SK-N-SH (cell line): ENCODE results near the gene ARHGEF17. TPM values are rescaled to one million over a fixed set of nuclear protein-coding genes. Genes with fewer than 3 reads are reported as not detected.

Experiments used
- CTCF ChIA-PET: fragments of 300-600, 350-600 bp; formaldehyde crosslinking; extraction: SDS; loops from one replicate; lab custom pipeline; 2021; lab: Yijun Ruan, JAX
- POLR2A ChIA-PET: fragments of 350-600 bp; sonication (Branson Sonifier 250); formaldehyde crosslinking; extraction: SDS; loops from one replicate; lab custom pipeline; 2020; ENCODE audit warnings: antibody characterized with exemption, inconsistent platforms; lab: Yijun Ruan, JAX
- DNase-seq: peaks from one replicate; pipeline ENCODE4 v3.0.0; 2012
- H2AFZ ChIP-seq: fragments of 200-600 bp; sonication (generic); 2 replicates; pipeline ENCODE4 v1.8.1; 2016; ENCODE audit warnings: antibody characterized with exemption, mild to moderate bottlenecking, low read depth
- H3F3A ChIP-seq: fragments of 200-600 bp; sonication (generic); replicated peaks from 2 replicates; pipeline ENCODE3; 2016; ENCODE audit warnings: antibody characterized with exemption, mild to moderate bottlenecking; ENCODE audit not compliant: insufficient read depth
- H3K27ac ChIP-seq, 2 experiments: fragments of 200-500 bp in 1 of 2; fragments of 200-600 bp in 1 of 2; sonication (Bioruptor generic) in 1 of 2; sonication (generic), shearing (Covaris generic) in 1 of 2; 2 replicates each; pipeline versions ENCODE4 v1.5.1 to v1.6.1; 2014 to 2016; ENCODE audit warnings: low read depth in 2 of 2, inconsistent platforms in 1 of 2, low read length in 1 of 2, mild to moderate bottlenecking in 1 of 2, mixed read lengths in 1 of 2
- H3K27me3 ChIP-seq: fragments of 200-600 bp; sonication (generic), shearing (Covaris generic); 2 replicates; pipeline ENCODE4 v1.6.1; 2016; ENCODE audit warnings: mixed run types; ENCODE audit not compliant: insufficient read depth
- H3K36me3 ChIP-seq, 2 experiments: fragments of 200-500 bp in 1 of 2; fragments of 200-600 bp in 1 of 2; sonication (Bioruptor generic) in 1 of 2; sonication (generic) in 1 of 2; replicated peaks in 1 of 2; 2 replicates each; pipeline versions ENCODE3 to v1.5.1; 2014 to 2016; ENCODE audit warnings: low read length in 1 of 2, mild to moderate bottlenecking in 1 of 2; ENCODE audit not compliant: insufficient read depth in 2 of 2, control insufficient read depth in 1 of 2
- H3K4me1 ChIP-seq, 2 experiments: fragments of 200-500 bp in 1 of 2; fragments of 200-600 bp in 1 of 2; sonication (Bioruptor generic) in 1 of 2; sonication (generic), shearing (Covaris generic) in 1 of 2; 2 replicates each; pipeline versions ENCODE4 v1.5.1 to v1.6.1; 2014 to 2016; ENCODE audit warnings: low read depth in 1 of 2, low read length in 1 of 2, mixed run types in 1 of 2; ENCODE audit not compliant: insufficient read depth in 2 of 2, control insufficient read depth in 1 of 2
- H3K4me2 ChIP-seq: fragments of 200-600 bp; sonication (generic), shearing (Covaris generic); 2 replicates; pipeline ENCODE4 v1.6.1; 2017; ENCODE audit warnings: mixed run types
- H3K4me3 ChIP-seq, 2 experiments: fragments of 200-500 bp in 1 of 2; fragments of 200-600 bp in 1 of 2; sonication (Bioruptor generic) in 1 of 2; sonication (generic), shearing (Covaris generic) in 1 of 2; 2 replicates each; pipeline versions ENCODE4 v1.5.1 to v1.8.1; 2014 to 2016; ENCODE audit warnings: low read depth in 2 of 2, inconsistent platforms in 1 of 2, low read length in 1 of 2, mild to moderate bottlenecking in 1 of 2, mixed read lengths in 1 of 2, moderate library complexity in 1 of 2
- H3K79me2 ChIP-seq: fragments of 200-600 bp; sonication (generic); 2 replicates; pipeline ENCODE4 v1.8.1; 2017; ENCODE audit warnings: mild to moderate bottlenecking; ENCODE audit not compliant: insufficient read depth
- H3K9ac ChIP-seq: fragments of 200-600 bp; sonication (generic); 2 replicates; pipeline ENCODE4 v1.6.1; 2017; ENCODE audit warnings: mixed run types
- H3K9me2 ChIP-seq: fragments of 200-600 bp; sonication (generic); 2 replicates; pipeline ENCODE4 v1.6.1; 2017; ENCODE audit warnings: mixed run types
- H3K9me3 ChIP-seq: fragments of 200-600 bp; sonication (generic); 2 replicates; pipeline ENCODE4 v1.6.1; 2017; ENCODE audit warnings: mixed run types, mild to moderate bottlenecking, moderate library complexity
- H4K20me1 ChIP-seq: fragments of 200-600 bp; sonication (generic); 2 replicates; pipeline ENCODE4 v1.6.1; 2017; ENCODE audit warnings: mild to moderate bottlenecking, mixed run types; ENCODE audit not compliant: insufficient read depth
- EP300 ChIP-seq, 2 experiments: IDR thresholded peaks; 2 replicates each; pipeline versions ENCODE4 v1.4.0 to v1.6.1; 2012; ENCODE audit warnings: borderline replicate concordance in 1 of 2, low read depth in 1 of 2, low read length in 1 of 2
- EZH2phosphoT487 ChIP-seq: fragments of 200-600 bp; sonication (generic); IDR thresholded peaks from 2 replicates; pipeline ENCODE4 v1.6.1; 2017; ENCODE audit warnings: low read depth, mixed run types, mild to moderate bottlenecking, antibody characterized with exemption, moderate library complexity, borderline replicate concordance
- FOSL2 ChIP-seq: IDR thresholded peaks from 2 replicates; pipeline ENCODE4 v1.4.0; 2012; ENCODE audit warnings: low read depth, mild to moderate bottlenecking, moderate library complexity, borderline replicate concordance
- FOXM1 ChIP-seq: IDR thresholded peaks from 2 replicates; pipeline ENCODE4 v1.4.0; 2012; ENCODE audit warnings: low read depth, mild to moderate bottlenecking
- GATA2 ChIP-seq: sonication (generic); formaldehyde crosslinking; IDR thresholded peaks from 2 replicates; pipeline ENCODE4 v1.5.0; 2020; ENCODE audit warnings: mild to moderate bottlenecking, missing genetic modification reagents
- JUND ChIP-seq: IDR thresholded peaks from 2 replicates; pipeline ENCODE4 v1.4.0; 2012
- MEF2A ChIP-seq: IDR thresholded peaks from 2 replicates; pipeline ENCODE4 v1.4.0; 2012; ENCODE audit warnings: low read depth, borderline replicate concordance
- NFIC ChIP-seq: IDR thresholded peaks from 2 replicates; pipeline ENCODE4 v1.4.0; 2012; ENCODE audit warnings: borderline replicate concordance
- POLR2AphosphoS5 ChIP-seq: IDR thresholded peaks from 2 replicates; pipeline ENCODE4 v1.6.1; 2012; ENCODE audit warnings: low read depth, low read length
- RFX5 ChIP-seq: IDR thresholded peaks from 2 replicates; pipeline ENCODE4 v1.6.1; 2012; ENCODE audit warnings: mild to moderate bottlenecking, improper control_type of control experiment, low read length
- RXRA ChIP-seq: IDR thresholded peaks from 2 replicates; pipeline ENCODE4 v1.4.0; 2012; ENCODE audit warnings: low read depth, mild to moderate bottlenecking, borderline replicate concordance
- SIN3A ChIP-seq: IDR thresholded peaks from 2 replicates; pipeline ENCODE4 v1.6.1; 2012; ENCODE audit warnings: low read depth, mild to moderate bottlenecking, low read length, moderate library complexity, borderline replicate concordance
- SMC3 ChIP-seq: IDR thresholded peaks from 2 replicates; pipeline ENCODE4 v1.6.1; 2012; ENCODE audit warnings: low read depth, low read length, improper control_type of control experiment
- TEAD4 ChIP-seq: IDR thresholded peaks from 2 replicates; pipeline ENCODE4 v1.4.0; 2012; ENCODE audit warnings: mild to moderate bottlenecking, borderline replicate concordance; ENCODE audit not compliant: insufficient read depth
- YY1 ChIP-seq: IDR thresholded peaks from 2 replicates; pipeline ENCODE4 v1.4.0; 2012; ENCODE audit warnings: low read depth, mild to moderate bottlenecking
- WGBS: methylation state at CpG from one replicate; pipeline ENCODE4 v1.1.6; 2017; ENCODE audit warnings: low lambda C conversion rate; 5-methylcytosine and 5-hydroxymethylcytosine counted together
- polyA plus RNA-seq, 3 experiments: library from polyadenylated mRNA; depleted of rRNA; stranded (reverse); fragments of >200 nt; gene quantifications; 2 replicates each; pipeline ENCODE4 v1.2.3, GENCODE V29; 2012
- TF ChIP-seq, protein P1 (sequence below): fragments of 150-350 bp; IDR thresholded peaks from 2 replicates; pipeline ENCODE4 v1.6.1; 2017; ENCODE audit warnings: antibody characterized with exemption, low read length, low read depth, borderline replicate concordance
- TF ChIP-seq, protein P2 (sequence below): fragments of 200-600 bp; sonication (generic); IDR thresholded peaks from 2 replicates; pipeline ENCODE4 v1.6.1; 2017; ENCODE audit warnings: antibody characterized with exemption, mild to moderate bottlenecking, moderate library complexity
- TF ChIP-seq, protein P3 (sequence below): IDR thresholded peaks from 2 replicates; pipeline ENCODE4 v1.4.0; 2012; ENCODE audit warnings: low read depth, borderline replicate concordance
- TF ChIP-seq, protein P4 (sequence below): IDR thresholded peaks from 2 replicates; pipeline ENCODE4; 2012

The ARHGEF17 gene
- polyA plus RNA-seq, 1 of the 3 experiments (the other 2 are of a cell fraction) = 45.9 TPM

DNA sequence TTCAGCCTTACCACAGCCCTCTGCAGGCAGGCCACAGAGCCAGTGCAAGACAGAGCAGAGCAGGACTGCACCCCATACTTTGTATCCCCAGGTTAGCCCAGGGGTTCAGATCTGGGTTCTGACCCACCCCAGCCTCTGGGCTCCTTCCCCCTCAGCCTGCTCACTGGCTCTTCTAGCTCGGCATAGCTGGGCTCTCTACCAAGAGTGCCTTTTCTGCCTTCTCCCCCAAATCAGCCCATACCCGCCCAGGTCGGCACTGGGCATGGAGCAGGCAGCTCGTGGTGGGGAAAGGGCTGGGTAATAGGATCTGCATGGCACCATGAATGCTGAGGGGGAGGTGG, 76.4 kb downstream of the ARHGEF17 start:
- H3K79me2 ChIP-seq = peaks cover 61% of the 10 kb centered on the region
- H3K27me3 ChIP-seq = no peaks in the 10 kb centered on the region
- TF ChIP-seq RXRA = no peak
- TF ChIP-seq, protein P1, sequence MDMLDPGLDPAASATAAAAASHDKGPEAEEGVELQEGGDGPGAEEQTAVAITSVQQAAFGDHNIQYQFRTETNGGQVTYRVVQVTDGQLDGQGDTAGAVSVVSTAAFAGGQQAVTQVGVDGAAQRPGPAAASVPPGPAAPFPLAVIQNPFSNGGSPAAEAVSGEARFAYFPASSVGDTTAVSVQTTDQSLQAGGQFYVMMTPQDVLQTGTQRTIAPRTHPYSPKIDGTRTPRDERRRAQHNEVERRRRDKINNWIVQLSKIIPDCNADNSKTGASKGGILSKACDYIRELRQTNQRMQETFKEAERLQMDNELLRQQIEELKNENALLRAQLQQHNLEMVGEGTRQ = no peak
- no peak for TF ChIP-seq EP300 (IDR thresholded peaks at IDR 0.05; ENCODE audit: borderline replicate concordance in 1 of 2, low read depth in 1 of 2, low read length in 1 of 2)
- H3K27ac ChIP-seq = no peak overlapping the region
- WGBS = 86% methylated on average over 4 of the region's 4 CpGs
- peaks cover 23% of the 10 kb centered on the region; the same call in 1 of the 2 replicates for H4K20me1 ChIP-seq
- CTCF ChIA-PET = interaction anchor here (0.8 to 3.7 kb wide), 9 partner anchors 9 to 277 kb away, joined by 3 to 31 read pairs (median 7); partner anchors contain the start of gene ARHGEF17
- no peaks in the 10 kb centered on the region for H3K36me3 ChIP-seq
- POLR2A ChIA-PET = no interaction called here
- H3K4me1 ChIP-seq = peaks cover 15 to 24% of the 10 kb centered on the region in 2 experiments; a peak in 2 of 4 replicates
- H3F3A ChIP-seq = no peaks in the 10 kb centered on the region
- H3K9ac ChIP-seq = no peak overlapping the region
- H3K4me2 ChIP-seq = no peak overlapping the region
- no peak for DNase-seq
- H3K4me3 ChIP-seq = no peak overlapping the region
- no peaks in the 10 kb centered on the region for H3K9me3 ChIP-seq
- no peaks in the 10 kb centered on the region for H3K9me2 ChIP-seq
- H2AFZ ChIP-seq = no peak overlapping the region

DNA sequence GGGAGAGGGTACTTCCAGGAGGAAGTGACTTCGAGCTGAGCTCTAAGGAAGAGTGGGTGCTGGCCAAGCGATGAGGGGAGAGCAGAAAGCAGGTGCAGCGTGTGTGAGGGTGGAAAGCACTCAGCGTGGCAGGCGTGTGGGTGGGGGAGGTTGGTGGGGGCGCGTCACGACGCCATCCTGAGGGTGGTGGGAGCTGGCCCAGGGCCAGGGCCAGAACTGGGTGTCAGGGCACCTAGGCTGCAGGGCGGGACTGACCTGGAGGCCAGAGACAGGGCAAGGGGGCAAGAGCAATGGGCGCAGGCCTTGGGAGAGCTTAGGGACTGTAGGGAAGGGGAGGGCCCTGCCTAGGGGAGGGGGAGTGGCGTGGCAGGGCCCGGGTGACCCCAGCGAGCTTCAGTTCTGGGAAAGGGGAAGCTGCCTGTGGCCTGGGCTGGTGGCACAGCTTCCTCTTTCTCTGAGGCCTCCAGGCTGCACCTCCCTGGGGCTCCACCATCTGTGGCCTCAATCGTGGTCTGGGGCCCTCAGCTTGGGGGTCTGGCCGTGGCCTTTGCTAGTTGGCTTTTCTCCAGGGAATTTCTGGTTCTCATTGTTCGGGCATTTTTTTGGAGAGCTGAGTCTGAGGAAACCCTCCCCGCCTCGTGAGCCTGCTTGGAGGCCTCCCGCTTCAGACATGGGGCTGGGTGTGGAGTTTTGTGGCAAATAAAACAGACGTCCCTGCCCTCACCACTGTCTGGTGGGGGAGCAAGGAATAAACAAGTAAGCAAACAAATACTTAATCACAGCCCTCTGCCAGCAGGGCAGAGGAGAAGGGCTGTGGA, 77.0 kb downstream of the ARHGEF17 start:
- Histone ChIP-seq H3K27ac (no peak overlapping the region), H3K27me3 (no peaks in the 10 kb centered on the region), H4K20me1 (peaks cover 27% of the 10 kb centered on the region; the same call in 1 of the 2 replicates)
- CTCF ChIA-PET = interaction anchor here (0.6 to 3.7 kb wide), 11 partner anchors 9 to 276 kb away, joined by 3 to 31 read pairs (median 3); no protein-coding TSS in a partner anchor
- no peak for TF ChIP-seq EZH2phosphoT487
- no peak for TF ChIP-seq SMC3
- TF ChIP-seq, protein P2, sequence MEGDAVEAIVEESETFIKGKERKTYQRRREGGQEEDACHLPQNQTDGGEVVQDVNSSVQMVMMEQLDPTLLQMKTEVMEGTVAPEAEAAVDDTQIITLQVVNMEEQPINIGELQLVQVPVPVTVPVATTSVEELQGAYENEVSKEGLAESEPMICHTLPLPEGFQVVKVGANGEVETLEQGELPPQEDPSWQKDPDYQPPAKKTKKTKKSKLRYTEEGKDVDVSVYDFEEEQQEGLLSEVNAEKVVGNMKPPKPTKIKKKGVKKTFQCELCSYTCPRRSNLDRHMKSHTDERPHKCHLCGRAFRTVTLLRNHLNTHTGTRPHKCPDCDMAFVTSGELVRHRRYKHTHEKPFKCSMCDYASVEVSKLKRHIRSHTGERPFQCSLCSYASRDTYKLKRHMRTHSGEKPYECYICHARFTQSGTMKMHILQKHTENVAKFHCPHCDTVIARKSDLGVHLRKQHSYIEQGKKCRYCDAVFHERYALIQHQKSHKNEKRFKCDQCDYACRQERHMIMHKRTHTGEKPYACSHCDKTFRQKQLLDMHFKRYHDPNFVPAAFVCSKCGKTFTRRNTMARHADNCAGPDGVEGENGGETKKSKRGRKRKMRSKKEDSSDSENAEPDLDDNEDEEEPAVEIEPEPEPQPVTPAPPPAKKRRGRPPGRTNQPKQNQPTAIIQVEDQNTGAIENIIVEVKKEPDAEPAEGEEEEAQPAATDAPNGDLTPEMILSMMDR = no peak
- TF ChIP-seq YY1 = no peak
- no peak for TF ChIP-seq JUND
- TF ChIP-seq, protein P3, sequence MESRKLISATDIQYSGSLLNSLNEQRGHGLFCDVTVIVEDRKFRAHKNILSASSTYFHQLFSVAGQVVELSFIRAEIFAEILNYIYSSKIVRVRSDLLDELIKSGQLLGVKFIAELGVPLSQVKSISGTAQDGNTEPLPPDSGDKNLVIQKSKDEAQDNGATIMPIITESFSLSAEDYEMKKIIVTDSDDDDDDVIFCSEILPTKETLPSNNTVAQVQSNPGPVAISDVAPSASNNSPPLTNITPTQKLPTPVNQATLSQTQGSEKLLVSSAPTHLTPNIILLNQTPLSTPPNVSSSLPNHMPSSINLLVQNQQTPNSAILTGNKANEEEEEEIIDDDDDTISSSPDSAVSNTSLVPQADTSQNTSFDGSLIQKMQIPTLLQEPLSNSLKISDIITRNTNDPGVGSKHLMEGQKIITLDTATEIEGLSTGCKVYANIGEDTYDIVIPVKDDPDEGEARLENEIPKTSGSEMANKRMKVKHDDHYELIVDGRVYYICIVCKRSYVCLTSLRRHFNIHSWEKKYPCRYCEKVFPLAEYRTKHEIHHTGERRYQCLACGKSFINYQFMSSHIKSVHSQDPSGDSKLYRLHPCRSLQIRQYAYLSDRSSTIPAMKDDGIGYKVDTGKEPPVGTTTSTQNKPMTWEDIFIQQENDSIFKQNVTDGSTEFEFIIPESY = no peak
- TF ChIP-seq TEAD4 = no peak
- no peak for TF ChIP-seq FOXM1
- TF ChIP-seq MEF2A = no peak
- no peak for TF ChIP-seq POLR2AphosphoS5
- TF ChIP-seq, protein P4, sequence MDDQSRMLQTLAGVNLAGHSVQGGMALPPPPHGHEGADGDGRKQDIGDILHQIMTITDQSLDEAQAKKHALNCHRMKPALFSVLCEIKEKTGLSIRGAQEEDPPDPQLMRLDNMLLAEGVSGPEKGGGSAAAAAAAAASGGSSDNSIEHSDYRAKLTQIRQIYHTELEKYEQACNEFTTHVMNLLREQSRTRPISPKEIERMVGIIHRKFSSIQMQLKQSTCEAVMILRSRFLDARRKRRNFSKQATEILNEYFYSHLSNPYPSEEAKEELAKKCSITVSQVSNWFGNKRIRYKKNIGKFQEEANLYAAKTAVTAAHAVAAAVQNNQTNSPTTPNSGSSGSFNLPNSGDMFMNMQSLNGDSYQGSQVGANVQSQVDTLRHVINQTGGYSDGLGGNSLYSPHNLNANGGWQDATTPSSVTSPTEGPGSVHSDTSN = no peak
- TF ChIP-seq SIN3A = no peak
- TF ChIP-seq RFX5 = no peak
- no peak for TF ChIP-seq GATA2 (CRISPR knock-in tag)
- TF ChIP-seq FOSL2 = no peak
- TF ChIP-seq NFIC = no peak
- TF ChIP-seq, all 33 proteins: peak for 0
- peaks cover 57% of the 10 kb centered on the region for H3K79me2 ChIP-seq
- H3F3A ChIP-seq = no peaks in the 10 kb centered on the region
- H3K36me3 ChIP-seq = no peaks in the 10 kb centered on the region
- no peak for DNase-seq
- H3K4me2 ChIP-seq = no peak overlapping the region
- H3K9me3 ChIP-seq = no peaks in the 10 kb centered on the region
- no peak overlapping the region for H3K9ac ChIP-seq
- no peaks in the 10 kb centered on the region for H3K9me2 ChIP-seq
- 86% methylated on average over 13 of the region's 21 CpGs for WGBS
- no peak overlapping the region for H2AFZ ChIP-seq
- no peak overlapping the region for H3K4me3 ChIP-seq
- POLR2A ChIA-PET = no interaction called here
- peaks cover 15 to 24% of the 10 kb centered on the region in 2 experiments; a peak in 2 of 4 replicates for H3K4me1 ChIP-seq
